Activated T-helper 9 cell treated with anti-CD3 and anti-CD28 coated beads, Interleukin-2, amount 50 U/mL, for 16 hours (primary cell): ENCODE data around the gene FOXK1.

Experiments used
- DNase-seq: peaks from one replicate; pipeline ENCODE4 v3.0.0-alpha.2; 2020; ENCODE audit warnings: low read depth

The FOXK1 gene

DNA sequence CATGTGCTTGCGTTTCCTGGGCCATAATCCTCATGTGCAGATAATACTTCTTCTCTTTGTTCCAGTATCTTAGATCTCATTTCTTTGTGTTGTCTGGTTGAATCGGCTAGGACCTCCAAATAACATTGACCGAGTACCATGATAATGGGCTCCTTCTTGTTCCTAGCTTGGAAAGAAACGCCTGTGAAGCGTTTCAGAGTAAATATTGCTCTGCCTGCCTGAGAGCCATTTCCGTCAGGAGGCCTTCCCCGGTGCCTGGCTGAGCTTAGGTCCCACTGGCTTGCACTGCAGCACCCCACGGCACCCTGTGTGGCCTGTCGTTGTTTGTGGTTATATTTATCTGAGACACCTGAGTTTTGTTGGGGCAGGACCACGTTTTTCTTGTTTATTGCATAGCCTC lies 17.7 kb downstream of the FOXK1 start:
- DNase-seq, result no peak

DNA sequence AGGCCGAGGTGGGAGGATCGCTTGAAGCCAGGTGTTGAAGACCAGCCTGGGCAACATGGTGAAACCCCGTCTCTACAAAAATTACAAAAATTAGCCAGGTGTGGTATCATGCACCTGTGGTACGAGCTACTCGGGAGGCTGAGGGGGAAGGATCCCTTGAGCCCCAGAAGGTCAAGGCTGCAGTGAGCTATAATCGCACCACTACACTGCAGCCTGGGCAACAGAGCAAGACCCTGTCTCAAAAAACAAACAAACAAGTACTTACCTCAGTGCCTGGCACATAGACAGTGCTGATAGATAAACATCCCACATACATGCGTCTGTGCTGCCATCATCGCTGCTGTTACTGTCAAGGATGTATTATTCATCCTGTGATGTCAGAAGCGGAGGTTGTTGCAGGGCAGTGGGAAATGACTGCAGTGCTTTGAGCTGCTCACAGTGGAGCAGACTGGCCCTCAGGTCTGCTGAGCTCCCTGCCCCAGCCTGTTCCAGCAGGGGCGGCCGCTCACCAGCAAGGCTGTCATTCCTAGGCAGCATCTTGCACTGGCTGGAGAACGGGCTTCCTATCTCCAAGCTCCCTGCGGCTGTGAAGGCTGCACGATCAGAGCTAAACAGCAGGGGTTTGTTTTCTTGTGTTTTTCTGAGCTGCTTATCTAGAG lies 18.6 kb downstream of the FOXK1 start:
- DNase-seq, result no peak

DNA sequence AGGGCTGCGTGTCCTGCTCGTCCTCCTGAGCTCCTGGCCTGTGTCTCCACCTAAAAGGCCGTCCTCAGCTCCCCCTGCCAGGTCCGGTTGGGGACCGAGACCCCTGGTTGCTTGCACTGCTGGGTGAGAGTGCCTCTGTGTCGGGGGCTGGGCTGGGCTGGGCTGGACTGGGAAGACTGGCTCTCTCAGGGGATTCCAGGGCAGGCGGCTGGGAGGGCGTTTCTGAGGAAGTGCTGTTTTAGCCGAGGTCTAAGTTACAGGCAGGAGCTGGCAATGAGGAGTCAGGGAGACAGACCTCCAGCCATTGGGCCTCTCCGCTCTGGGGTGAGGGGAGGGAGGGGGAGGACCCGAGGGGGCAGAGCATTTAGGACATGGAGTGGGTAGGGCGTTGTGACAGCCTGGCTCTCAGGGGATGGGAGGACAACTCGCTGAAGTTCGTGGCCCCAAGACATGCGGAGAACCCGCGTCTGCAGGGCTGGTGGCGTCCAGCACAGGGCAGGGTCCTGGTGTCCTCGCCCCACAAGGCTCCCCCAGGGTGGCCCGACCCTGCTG lies 20.9 kb downstream of the FOXK1 start:
- DNase-seq, result no peak

DNA sequence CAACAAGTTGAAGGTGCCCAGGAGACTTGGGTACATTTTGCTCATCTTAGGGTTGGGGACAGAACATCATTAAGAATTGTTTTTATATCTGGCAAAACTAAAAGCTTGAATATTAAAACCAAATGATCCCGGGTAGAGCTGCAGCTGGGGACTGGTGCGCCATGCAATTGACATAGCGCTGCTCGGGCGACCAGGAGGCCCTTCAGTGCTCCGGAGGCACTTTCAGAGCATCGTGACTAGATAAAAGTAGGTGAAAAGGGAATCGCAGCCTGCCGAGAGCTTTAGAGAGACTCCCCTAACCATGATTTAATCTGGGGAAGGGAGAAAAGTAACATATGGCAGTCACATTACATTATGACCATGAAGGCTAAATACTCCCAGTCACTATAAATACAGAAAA lies 21.4 kb downstream of the FOXK1 start:
- DNase-seq, result no peak

DNA sequence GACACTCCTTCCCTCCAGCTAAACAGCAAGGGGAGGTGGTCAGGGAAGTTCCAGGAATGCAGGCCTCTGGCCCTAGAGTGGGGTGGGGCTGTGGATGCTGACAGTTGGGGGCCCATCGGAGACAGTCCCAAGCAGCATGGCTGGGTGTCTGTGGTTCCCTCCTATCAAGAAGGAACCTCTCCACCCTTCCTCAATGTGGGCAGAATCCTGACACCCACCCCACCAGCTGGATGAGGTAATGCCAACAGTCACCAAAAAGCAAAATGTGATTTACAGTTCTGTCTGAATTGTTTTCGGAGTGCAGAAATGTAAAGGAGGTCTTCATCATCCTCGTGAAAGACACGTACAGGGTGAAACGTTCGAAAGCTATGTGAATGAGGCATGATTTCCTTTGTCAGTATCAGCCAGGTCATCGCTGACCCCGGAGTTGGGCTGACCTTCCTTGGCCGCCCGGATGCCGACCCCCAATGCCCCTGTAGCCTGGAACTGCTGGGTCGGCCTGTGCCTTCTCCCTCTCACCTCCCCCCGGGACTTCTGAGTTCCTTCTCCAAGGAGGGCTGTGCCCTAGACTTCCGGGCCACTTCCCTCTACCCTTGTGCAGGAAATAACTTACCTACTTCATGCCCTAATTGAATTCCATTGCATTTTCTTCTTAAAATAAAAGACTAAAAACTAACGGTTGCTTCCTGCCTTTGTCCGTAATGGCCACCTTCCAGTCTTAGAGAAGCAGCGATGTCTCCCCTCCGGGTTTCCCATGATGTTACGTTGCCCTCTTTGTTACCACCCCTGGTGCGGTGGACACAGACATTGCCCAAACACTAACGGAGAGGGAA lies 24.5 kb downstream of the FOXK1 start:
- DNase-seq, result no peak

DNA sequence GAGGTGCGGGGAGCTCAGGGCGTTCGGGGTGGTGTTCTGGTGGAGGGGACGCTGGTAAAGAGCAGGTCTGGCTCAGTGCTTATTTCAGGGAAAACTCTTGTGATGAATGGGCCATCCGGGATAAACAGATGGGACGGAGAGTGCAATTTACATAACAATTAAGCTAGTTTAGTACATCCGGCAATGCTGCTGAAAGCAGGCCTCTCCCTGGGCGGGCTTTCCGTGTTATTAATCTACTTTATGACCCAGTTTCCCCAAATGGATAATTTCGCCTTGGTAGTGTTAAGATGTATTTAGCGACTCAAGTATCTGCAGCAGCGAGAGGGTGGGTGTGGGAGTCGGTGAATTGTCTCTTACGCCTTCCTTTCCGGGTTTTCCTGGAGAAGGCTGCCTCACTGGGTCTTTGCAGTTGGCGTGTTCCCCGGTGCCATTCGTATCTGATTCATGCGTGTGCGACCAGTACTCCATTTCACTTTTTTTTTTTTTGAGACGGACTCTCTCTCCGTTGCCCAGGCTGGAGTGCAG lies 25.2 kb downstream of the FOXK1 start:
- DNase-seq, result no peak

DNA sequence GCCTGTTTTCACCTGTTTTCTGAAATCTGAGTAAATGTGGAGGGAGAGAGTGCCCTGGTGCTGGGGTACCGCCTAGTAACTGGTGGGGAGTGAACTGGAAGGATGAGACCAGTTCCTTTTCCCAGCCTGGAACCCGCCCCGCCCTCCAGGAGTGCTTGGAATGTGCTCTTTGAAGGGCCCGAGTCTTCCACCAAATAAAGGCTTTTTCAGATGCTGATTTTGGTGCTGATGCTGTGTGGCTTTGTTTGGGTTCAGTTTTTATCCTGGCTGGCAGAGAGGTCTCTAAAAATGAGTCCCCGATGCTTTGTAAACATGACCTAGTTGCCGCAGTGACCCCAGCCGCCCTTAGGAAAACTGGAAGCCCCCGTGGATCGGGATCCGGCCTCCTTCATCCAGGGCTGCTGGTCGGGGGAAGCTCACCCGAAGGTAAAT lies 25.9 kb downstream of the FOXK1 start:
- no peak for DNase-seq

DNA sequence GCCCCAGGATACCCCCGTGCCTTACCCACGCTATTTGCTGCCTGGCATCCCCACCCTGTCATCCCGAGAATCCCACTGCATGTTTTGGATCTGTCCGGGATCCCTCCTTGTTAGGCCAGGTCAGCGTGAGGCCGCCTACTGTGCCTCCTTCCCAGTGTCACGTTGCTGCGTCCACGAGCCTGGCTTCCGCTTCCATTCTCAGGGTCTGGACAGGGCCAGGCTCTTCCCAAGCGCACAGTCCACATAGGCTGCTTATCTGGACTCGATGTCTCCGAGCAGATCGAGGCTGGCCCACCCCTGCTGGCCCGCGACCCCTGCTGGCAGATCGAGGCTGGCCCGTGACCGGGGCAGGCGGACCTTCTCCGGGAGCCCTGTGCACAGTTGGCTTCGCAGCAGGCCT lies 27.1 kb downstream of the FOXK1 start:
- no peak for DNase-seq

DNA sequence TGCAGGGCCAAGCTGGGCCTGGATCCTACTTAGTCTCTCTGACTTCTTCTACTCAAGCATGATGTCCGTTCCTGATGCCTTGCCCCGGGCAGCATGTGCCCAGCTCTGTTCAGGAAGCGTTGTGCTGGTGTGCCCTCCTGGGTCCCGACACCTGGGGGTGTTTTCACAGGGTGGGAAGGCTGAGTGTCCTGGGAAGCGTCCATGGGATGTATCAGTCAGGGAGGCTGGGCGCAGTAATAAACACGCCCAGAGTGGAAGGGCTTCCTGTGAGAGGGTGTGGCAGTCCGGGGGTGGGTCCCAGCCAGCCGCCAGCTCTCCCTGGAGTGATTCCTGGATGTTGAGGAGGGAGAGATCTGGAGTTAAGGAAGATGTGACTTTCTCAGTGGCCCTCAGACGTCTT lies 29.0 kb downstream of the FOXK1 start:
- no peak for DNase-seq

DNA sequence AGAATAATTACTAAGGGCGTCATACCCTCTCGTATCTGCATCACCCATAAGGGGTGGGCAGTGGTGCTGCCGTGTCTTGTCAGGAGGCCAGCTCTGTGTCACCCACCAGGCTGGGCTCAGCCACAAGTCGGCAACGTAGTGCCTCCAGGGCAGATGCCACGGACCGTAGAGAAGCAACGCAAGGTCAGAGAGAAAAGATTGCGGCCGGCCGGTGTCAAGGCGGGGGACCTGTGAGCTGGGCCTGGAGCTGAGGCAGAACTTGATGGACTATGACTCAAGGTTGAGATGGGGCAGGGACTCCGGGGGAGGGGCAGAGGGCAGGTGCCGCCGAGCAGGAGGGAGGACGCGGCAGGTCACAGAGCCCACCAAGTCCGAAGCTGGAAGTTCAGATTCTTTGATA lies 29.5 kb downstream of the FOXK1 start:
- DNase-seq, result no peak

DNA sequence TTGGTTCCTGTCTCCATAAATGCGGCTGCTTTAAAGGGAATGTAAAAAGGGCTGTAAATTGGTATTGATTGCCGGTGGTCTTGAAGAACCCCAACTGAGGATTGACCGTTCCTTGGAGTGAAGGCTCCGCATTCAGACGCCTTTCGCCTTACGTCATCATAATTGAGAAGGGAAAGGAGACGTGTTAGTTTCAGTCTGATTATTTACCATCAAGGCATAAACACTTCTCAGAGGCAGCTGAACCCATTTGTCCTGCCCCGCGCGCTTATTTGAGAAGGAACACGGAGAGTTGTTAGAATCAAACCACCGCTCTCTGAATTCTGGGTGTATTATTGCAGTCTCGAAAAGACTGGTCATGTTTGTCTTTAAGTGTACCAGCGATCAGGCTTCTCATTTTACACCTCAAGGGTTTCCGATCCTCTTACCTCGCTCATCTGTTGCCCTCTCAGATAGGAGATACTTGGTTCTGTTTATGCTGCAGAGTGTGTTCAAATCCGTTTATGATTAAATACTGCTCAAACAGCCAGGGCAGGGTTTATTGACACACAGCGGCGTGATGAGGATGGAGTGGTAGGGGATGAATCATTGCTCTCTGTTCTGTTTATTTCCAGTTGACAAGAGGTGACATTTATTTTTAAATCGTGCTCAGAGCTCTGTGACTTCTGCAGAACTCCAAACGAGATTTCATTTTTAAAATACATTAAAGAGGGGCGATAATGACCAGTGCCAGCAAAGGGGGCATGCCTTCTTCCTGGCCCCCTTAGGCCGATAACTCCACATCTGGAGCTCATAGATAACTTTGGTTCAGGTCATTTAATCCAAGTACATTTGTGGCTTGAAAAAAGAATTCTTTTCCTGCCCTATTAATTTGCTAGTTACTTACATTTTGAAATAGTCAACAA lies 30.4 kb downstream of the FOXK1 start:
- DNase-seq, result no peak

DNA sequence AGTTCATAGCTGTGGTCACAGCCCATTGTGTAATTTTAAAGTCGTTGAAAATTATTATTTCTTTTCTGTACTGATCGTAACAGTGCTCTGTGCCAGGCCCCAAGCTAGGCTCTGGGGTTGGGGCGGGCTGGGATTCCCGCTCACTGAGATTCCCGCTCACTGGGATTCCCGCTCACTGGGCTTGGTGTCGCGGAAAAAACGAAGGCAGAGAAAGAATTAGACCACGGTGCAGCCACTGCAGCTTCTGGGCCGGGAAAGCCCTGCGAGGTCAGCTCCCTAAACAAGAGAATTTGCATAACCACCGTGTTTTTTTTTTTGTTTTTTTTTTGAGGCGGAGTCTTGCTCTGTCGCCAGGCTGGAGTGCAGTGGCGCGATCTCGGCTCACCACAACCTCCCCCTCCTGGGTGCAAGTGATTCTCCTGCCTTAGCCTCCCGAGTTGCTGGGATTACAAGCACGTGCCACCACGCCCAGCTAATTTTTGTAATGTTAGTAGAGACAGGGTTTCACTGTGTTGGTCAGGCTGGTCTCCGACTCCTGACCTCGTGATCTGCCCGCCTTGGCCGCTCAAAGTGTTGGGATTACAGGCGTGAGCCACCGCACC lies 31.2 kb downstream of the FOXK1 start:
- no peak for DNase-seq

DNA sequence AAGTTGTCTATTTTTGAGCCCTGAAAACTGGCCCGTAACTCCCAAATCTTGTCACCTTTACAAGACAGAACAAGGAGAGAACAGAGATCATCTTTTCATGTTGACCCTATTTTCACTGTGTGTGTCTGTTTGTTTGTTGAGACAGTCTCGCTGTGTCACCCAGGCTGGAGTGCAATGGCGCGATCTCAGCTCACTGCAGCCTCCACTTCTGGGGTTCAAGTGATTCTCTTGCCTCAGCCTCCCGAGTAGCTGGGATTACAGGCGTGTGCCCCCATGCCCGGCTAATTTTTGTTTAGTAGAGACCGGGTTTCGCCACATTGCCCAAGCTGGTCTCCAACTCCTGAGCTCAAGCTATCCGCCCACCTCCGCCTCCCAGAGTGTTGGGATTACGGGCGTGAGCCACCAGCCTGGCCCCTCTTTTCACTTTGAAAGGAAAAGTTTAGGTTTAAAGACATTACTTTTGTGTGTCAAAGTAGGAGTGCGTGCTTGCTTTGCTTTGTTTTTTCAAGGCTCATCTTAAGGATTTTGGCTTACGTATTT lies 32.1 kb downstream of the FOXK1 start:
- DNase-seq, result no peak

DNA sequence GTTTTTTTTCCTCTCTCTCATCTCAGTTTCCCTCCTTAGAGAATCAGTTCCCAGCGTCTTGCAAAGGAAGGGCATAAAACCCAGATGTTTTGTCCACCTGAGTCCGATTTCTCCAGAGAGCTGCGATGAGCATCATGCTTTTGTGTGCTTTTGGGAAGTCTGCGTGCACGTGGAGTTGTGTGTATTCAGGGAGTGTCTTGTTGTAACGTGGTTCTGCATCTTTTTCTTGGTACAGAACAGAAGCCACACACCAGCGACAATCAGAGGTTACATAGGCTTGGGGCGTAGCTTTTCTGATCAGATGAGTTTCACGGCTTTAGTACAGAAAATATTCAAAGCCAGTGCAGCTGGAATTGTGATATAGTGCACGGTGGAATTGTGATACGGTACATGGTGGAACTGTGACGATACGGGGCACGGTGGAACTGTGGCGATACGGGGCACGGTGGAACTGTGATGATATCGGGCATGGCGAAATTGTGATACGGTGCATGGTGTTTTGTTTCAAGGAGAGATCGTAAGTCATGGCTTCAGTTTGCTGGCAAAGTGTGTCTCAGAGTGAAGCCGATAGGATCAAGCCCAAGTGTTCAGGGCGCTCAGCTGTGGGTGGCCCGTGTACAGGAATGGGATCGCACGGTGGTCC lies 32.8 kb downstream of the FOXK1 start:
- DNase-seq, result no peak

DNA sequence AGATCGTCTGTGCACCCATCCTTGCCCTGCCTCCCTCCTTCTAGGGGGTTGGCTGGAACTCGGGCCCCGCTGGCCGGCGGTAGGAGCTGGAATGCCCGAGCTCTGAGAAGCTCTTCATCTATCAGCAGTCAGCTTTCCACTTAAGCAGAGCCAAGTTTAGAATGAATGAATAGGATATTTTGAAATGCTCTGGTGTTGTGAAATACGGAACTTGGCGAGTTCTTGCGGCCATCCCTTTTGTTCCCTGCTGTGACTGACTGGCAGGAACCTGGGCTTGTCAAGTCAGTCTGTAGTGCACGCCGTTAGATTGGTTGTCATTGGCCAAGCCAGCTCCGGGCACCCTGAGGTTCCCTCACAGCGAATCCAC lies 33.3 kb downstream of the FOXK1 start:
- no peak for DNase-seq

DNA sequence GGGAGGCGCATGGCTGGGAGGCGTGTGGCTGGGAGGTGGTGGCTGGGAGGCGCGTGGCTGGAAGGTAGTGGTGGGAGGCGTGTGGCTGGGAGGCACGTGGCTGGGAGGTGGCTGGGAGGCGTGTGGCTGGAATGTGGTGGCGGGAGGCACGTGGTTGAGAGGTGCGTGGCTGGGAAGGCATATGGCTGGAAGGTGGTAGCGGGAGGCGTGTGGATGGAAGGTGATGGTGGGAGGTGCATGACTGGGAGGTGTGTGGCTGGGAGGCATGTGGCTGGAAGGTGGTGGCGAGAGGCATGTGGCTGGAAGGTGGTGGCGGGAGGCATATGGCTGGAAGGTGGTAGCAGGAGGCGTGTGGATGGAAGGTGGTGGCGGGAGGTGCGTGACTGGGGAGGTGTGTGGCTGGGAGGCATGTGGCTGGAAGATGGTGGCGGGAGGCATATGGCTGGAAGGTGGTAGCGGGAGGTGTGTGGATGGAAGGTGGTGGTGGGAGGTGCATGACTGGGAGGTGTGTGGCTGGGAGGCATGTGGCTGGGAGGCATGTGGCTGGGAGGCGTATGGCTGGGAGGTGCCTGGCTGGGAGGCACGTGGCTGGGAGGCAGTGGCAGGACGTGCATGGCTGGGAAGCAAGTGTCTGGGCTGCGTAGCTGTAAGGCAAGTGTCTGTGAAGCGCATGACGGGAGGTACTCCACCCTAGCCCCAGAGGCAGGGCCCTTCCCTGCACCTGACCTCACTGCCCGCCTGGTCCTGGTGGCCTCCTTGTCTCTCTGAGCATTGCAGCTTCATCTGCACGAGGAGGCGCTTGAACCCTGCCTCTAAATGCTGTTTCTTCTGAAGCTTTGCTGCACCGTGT lies 35.1 kb downstream of the FOXK1 start:
- no peak for DNase-seq

DNA sequence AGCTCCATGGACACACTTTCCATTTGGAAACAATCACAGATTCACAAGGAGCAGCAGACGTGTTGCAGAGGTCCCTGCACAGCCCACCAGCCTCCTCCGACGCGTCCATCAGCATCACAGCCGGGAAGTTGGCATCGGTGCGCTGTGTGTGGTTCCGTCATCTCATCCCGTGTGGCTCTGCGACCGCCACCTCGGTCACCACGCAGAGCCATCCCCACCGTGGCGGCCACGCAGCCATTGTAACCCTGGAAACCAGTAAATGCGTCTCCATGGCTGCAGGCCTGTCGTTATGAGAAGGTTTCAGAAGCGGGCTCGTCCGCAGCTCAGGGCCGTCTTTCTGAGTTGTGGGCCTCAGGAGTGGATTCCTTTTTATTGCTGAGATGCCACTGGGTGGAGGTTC lies 36.0 kb downstream of the FOXK1 start:
- no peak for DNase-seq

DNA sequence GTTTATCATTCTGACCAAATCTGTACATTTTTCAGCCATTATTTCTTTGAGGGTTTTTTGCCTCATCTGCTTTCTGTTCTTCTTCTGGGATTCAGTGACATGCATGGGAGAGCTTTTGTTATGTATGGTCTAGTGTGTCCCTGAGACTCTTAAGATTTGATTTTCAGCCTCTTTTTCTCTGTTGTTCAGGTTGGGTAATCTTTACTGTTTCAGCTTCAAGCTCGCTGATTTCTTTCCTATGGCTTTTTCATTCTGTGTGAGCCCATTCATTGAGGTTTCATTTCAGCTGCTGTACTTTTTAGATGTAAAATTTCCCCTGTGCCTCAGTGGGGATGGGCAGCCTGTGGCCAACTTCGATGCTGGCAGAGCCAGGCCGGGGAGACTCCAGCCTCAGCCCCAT lies 38.1 kb downstream of the FOXK1 start:
- no peak for DNase-seq

DNA sequence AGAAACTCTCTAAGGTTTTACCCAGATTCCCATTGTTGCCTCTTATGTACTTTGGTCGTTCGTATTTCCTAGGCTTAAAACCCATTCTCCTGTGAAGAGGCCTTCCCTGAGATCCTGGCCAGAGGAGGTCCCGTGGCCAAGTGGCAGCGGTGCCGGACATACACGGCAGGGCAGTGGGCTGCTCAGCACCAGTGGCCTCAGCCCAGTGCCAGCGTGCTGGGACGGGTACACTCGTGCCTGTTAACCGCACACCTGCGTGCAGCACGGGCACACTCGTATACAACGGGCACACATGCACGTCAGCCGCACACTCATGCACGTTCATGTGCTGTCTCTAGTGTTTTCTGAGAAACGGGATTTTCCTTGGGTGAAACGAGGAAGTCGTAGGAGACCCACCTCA lies 40.2 kb downstream of the FOXK1 start:
- no peak for DNase-seq
